ENCODE measurements around the gene CAPN14. TPM values are rescaled to one million over a fixed set of nuclear protein-coding genes. Genes with fewer than 3 reads are reported as not detected.

Gene CAPN14
- total and polyA plus RNA-seq, 7 experiments from 2014 or later, result 0.16 to 0.92 (median 0.59) TPM

DNA sequence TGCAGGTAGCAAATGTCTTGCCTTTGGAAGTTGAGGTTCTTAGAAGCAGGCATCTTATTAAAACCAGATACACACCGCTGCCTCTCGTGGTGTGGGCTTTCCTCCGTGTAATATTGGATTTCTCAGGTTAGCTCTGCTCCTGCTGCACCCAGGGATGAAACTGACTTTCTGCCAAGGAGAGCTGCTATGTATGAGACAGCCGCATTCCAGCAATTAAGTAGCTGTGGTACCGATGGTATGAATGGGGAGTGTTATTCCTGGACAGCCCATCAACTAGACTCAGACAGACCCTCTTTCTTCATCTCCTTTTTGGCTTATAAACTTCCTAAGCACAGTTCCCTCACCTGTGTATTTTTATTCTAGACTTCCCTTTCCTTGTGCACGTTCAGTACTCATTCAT lies 9.8 kb upstream of the CAPN14 start:
- POLR2A ChIA-PET, result no interaction called here

GRCh38 chr2:31226266-31226665 lies 9.0 kb upstream of the CAPN14 start:
- Histone ChIP-seq H3K4me1 (ENCODE audit: control insufficient read depth in 2 of 2, insufficient read depth in 2 of 2, low read length in 2 of 2) (no peaks in the 10 kb centered on the region), H3K27me3 (ENCODE audit: control insufficient read depth in 2 of 2, insufficient read depth in 2 of 2, low read length in 2 of 2) (no peaks in the 10 kb centered on the region), H3K27ac (ENCODE audit: low read depth, low read length) (no peak overlapping the region), H3K9me3 (ENCODE audit: control insufficient read depth in 2 of 3, low read length in 3 of 3) (no peaks in the 10 kb centered on the region), H3K4me3 (ENCODE audit: low read length) (no peak overlapping the region), H3K36me3 (ENCODE audit: control insufficient read depth in 2 of 3, insufficient read depth in 3 of 3, low read length in 3 of 3) (no peaks in the 10 kb centered on the region)
- Mint-ChIP-seq H3K36me3 (peaks cover 0 to 11% (median 4%) of the 10 kb centered on the region in 5 donors), H3K27me3 (peaks cover 21 to 64% (median 25%) of the 10 kb centered on the region in 5 donors), H3K27ac (no peak overlapping the region), H3K4me1 (peaks cover 0 to 4% (median 0%) of the 10 kb centered on the region in 7 donors), H3K9me3 (peaks cover 0 to 2% (median 0%) of the 10 kb centered on the region in 11 donors), H3K4me3 (no peak overlapping the region)
- ChIA-PET CTCF (no interaction called here), POLR2A (no interaction called here)
- intact Hi-C loops (cut with micrococcal nuclease), result no loop called here
- no peak for DNase-seq
- ATAC-seq, result no peak

More for the DNA sequence above, 9.8 kb upstream of the CAPN14 start:
- CTCF ChIA-PET, result no interaction called here
- H3K27ac ChIP-seq (ENCODE audit: low read depth, low read length), result no peak overlapping the region
- Mint-ChIP-seq H3K4me3 (no peak overlapping the region), H3K36me3 (peaks cover 0 to 11% (median 4%) of the 10 kb centered on the region in 5 donors), H3K4me1 (no peaks in the 10 kb centered on the region), H3K9me3 (peaks cover 0 to 2% (median 0%) of the 10 kb centered on the region in 11 donors), H3K27ac (no peak overlapping the region), H3K27me3 (peaks cover 17 to 67% (median 20%) of the 10 kb centered on the region in 5 donors)
- H3K4me1 ChIP-seq (ENCODE audit: control insufficient read depth in 2 of 2, insufficient read depth in 2 of 2, low read length in 2 of 2), result no peaks in the 10 kb centered on the region
- ATAC-seq (no peak), DNase-seq (no peak)
- intact Hi-C loops (cut with micrococcal nuclease), result no loop called here
- no peaks in the 10 kb centered on the region for H3K9me3 ChIP-seq (ENCODE audit: control insufficient read depth in 2 of 3, low read length in 3 of 3)
- H3K27me3 ChIP-seq (ENCODE audit: control insufficient read depth in 2 of 2, insufficient read depth in 2 of 2, low read length in 2 of 2), result no peaks in the 10 kb centered on the region
- H3K4me3 ChIP-seq (ENCODE audit: low read length), result no peak overlapping the region
- no peaks in the 10 kb centered on the region for H3K36me3 ChIP-seq (ENCODE audit: control insufficient read depth in 2 of 3, insufficient read depth in 3 of 3, low read length in 3 of 3)

GRCh38 chr2:31223749-31224148 lies 6.4 kb upstream of the CAPN14 start:
- Mint-ChIP-seq H3K9me3 (no peaks in the 10 kb centered on the region), H3K4me3 (no peak overlapping the region), H3K27me3 (peaks cover 21 to 53% (median 37%) of the 10 kb centered on the region in 5 donors), H3K27ac (no peak overlapping the region), H3K4me1 (peaks cover 0 to 15% (median 0%) of the 10 kb centered on the region in 7 donors), H3K36me3 (peaks cover 0 to 11% (median 4%) of the 10 kb centered on the region in 5 donors)
- POLR2A ChIA-PET, result no interaction called here
- H3K9me3 ChIP-seq (ENCODE audit: control insufficient read depth in 2 of 3, low read length in 3 of 3), result no peaks in the 10 kb centered on the region
- CTCF ChIA-PET, result interaction anchor here (0.7 kb wide), 1 partner anchor 8 kb away, joined by 6 read pairs; no protein-coding TSS in a partner anchor
- intact Hi-C loops (cut with micrococcal nuclease), result no loop called here
- H3K27me3 ChIP-seq (ENCODE audit: control insufficient read depth in 2 of 2, insufficient read depth in 2 of 2, low read length in 2 of 2), result no peaks in the 10 kb centered on the region
- no peak overlapping the region for H3K27ac ChIP-seq (ENCODE audit: low read depth, low read length)
- H3K4me1 ChIP-seq (ENCODE audit: control insufficient read depth in 2 of 2, insufficient read depth in 2 of 2, low read length in 2 of 2), result no peaks in the 10 kb centered on the region
- no peak for DNase-seq
- H3K4me3 ChIP-seq (ENCODE audit: low read length), result no peak overlapping the region
- ATAC-seq, result no peak
- no peaks in the 10 kb centered on the region for H3K36me3 ChIP-seq (ENCODE audit: control insufficient read depth in 2 of 3, insufficient read depth in 3 of 3, low read length in 3 of 3)

GRCh38 chr2:31223026-31223425 lies 5.7 kb upstream of the CAPN14 start:
- H3K4me3 Mint-ChIP-seq, result no peak overlapping the region
- Histone ChIP-seq H3K4me1 (ENCODE audit: control insufficient read depth in 2 of 2, insufficient read depth in 2 of 2, low read length in 2 of 2) (no peaks in the 10 kb centered on the region), H3K27ac (ENCODE audit: low read depth, low read length) (no peak overlapping the region), H3K4me3 (ENCODE audit: low read length) (no peak overlapping the region), H3K9me3 (ENCODE audit: control insufficient read depth in 2 of 3, low read length in 3 of 3) (no peaks in the 10 kb centered on the region), H3K36me3 (ENCODE audit: control insufficient read depth in 2 of 3, insufficient read depth in 3 of 3, low read length in 3 of 3) (no peaks in the 10 kb centered on the region), H3K27me3 (ENCODE audit: control insufficient read depth in 2 of 2, insufficient read depth in 2 of 2, low read length in 2 of 2) (no peaks in the 10 kb centered on the region)
- ChIA-PET POLR2A (no interaction called here), CTCF (no interaction called here)
- no peak overlapping the region for H3K27ac Mint-ChIP-seq
- no peak for DNase-seq
- H3K9me3 Mint-ChIP-seq, result no peaks in the 10 kb centered on the region
- H3K36me3 Mint-ChIP-seq, result peaks cover 0 to 11% (median 4%) of the 10 kb centered on the region in 5 donors
- intact Hi-C loops (cut with micrococcal nuclease), result no loop called here
- H3K27me3 Mint-ChIP-seq, result peaks cover 21 to 49% (median 38%) of the 10 kb centered on the region in 5 donors
- ATAC-seq, result no peak
- peaks cover 0 to 19% (median 0%) of the 10 kb centered on the region in 7 donors for H3K4me1 Mint-ChIP-seq

GRCh38 chr2:31222071-31222470 lies 4.8 kb upstream of the CAPN14 start:
- DNase-seq, result no peak
- intact Hi-C loops (cut with micrococcal nuclease), result no loop called here
- CTCF ChIA-PET, result no interaction called here
- H3K9me3 ChIP-seq (ENCODE audit: control insufficient read depth in 2 of 3, low read length in 3 of 3), result no peaks in the 10 kb centered on the region
- H3K4me1 Mint-ChIP-seq, result peaks cover 0 to 28% (median 0%) of the 10 kb centered on the region in 7 donors
- H3K27ac ChIP-seq (ENCODE audit: low read depth, low read length), result no peak overlapping the region
- H3K4me1 ChIP-seq (ENCODE audit: control insufficient read depth in 2 of 2, insufficient read depth in 2 of 2, low read length in 2 of 2), result no peaks in the 10 kb centered on the region
- peaks cover 19 to 42% (median 34%) of the 10 kb centered on the region in 5 donors for H3K27me3 Mint-ChIP-seq
- peaks cover 0 to 11% (median 4%) of the 10 kb centered on the region in 5 donors for H3K36me3 Mint-ChIP-seq
- H3K27ac Mint-ChIP-seq, result no peak overlapping the region
- H3K4me3 Mint-ChIP-seq, result no peak overlapping the region
- no peaks in the 10 kb centered on the region for H3K36me3 ChIP-seq (ENCODE audit: control insufficient read depth in 2 of 3, insufficient read depth in 3 of 3, low read length in 3 of 3)
- no peak for ATAC-seq
- no peak overlapping the region for H3K4me3 ChIP-seq (ENCODE audit: low read length)
- no peaks in the 10 kb centered on the region for H3K9me3 Mint-ChIP-seq
- POLR2A ChIA-PET, result no interaction called here
- H3K27me3 ChIP-seq (ENCODE audit: control insufficient read depth in 2 of 2, insufficient read depth in 2 of 2, low read length in 2 of 2), result no peaks in the 10 kb centered on the region

DNA sequence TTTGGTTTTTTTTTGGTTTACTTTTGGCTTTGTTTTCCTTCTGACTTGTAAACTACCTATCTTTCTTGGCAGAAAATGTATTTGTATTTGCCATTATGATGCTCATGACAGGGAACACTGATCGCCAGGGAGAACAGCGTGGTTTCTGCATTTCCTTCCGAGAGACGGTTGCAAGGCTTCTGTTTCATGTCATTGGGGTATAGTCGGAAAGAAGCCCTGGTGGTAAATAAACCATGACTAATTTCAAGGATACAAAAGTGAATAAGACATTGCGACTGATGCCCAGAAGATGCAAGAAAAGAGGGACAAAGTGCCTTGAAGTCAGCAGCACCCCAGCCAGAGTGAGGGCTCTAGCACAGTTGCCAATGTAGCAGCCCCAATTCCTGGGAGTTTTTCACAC lies 4.2 kb upstream of the CAPN14 start:
- POLR2A ChIA-PET, result no interaction called here
- no peak overlapping the region for H3K4me3 ChIP-seq (ENCODE audit: low read length)
- intact Hi-C loops (cut with micrococcal nuclease), result no loop called here
- Mint-ChIP-seq H3K4me3 (no peak overlapping the region), H3K27me3 (peaks cover 19 to 42% (median 34%) of the 10 kb centered on the region in 5 donors), H3K36me3 (peaks cover 0 to 11% (median 4%) of the 10 kb centered on the region in 5 donors), H3K27ac (no peak overlapping the region), H3K9me3 (no peaks in the 10 kb centered on the region), H3K4me1 (peaks cover 0 to 32% (median 0%) of the 10 kb centered on the region in 7 donors)
- H3K27me3 ChIP-seq (ENCODE audit: control insufficient read depth in 2 of 2, insufficient read depth in 2 of 2, low read length in 2 of 2), result no peaks in the 10 kb centered on the region
- DNase-seq, result no peak
- H3K4me1 ChIP-seq (ENCODE audit: control insufficient read depth in 2 of 2, insufficient read depth in 2 of 2, low read length in 2 of 2), result no peaks in the 10 kb centered on the region
- no peak for ATAC-seq
- no peaks in the 10 kb centered on the region for H3K9me3 ChIP-seq (ENCODE audit: control insufficient read depth in 2 of 3, low read length in 3 of 3)
- H3K36me3 ChIP-seq (ENCODE audit: control insufficient read depth in 2 of 3, insufficient read depth in 3 of 3, low read length in 3 of 3), result no peaks in the 10 kb centered on the region
- CTCF ChIA-PET, result interaction anchor here (1.0 kb wide), 1 partner anchor 83 kb away, joined by 4 read pairs; no protein-coding TSS in a partner anchor
- no peak overlapping the region for H3K27ac ChIP-seq (ENCODE audit: low read depth, low read length)

Measured in naive thymus-derived CD4-positive, alpha-beta T cell (primary cell).